ENCODE data around the gene DRC7. TPM values are rescaled to one million over a fixed set of nuclear protein-coding genes. Genes with fewer than 3 reads are reported as not detected.

DRC7 gene
- total RNA-seq, 1 experiment from 2014 or later: 0.72 TPM

- Histone ChIP-seq H4K5ac (ENCODE audit: insufficient read length, low read depth, low read length) (no peak overlapping the region), H3K9me3 (ENCODE audit: control insufficient read depth, low read depth, low read length) (no peaks in the 10 kb centered on the region), H3K23ac (ENCODE audit: insufficient read length, low read depth, low read length) (no peak overlapping the region), H4K20me1 (ENCODE audit: control insufficient read depth, insufficient read depth, insufficient read length) (no peaks in the 10 kb centered on the region), H4K8ac (replicated peaks; ENCODE audit: insufficient read length, low read depth, low read length) (no peak overlapping the region), H3K27ac (ENCODE audit: insufficient read length, low read depth, low read length) (no peak overlapping the region), H3K23me2 (ENCODE audit: insufficient read length, low read depth, low read length, poor library complexity, severe bottlenecking) (no peaks in the 10 kb centered on the region), H2AFZ (ENCODE audit: low read length) (no peak overlapping the region), H3K14ac (ENCODE audit: insufficient read depth, low read length) (no peak overlapping the region), H4K91ac (ENCODE audit: insufficient read length, low read depth, low read length) (no peak overlapping the region), H2BK5ac (ENCODE audit: insufficient read length, low read length) (no peak overlapping the region), H3K4me2 (ENCODE audit: insufficient read depth, insufficient read length, low read length) (no peak overlapping the region), H2BK120ac (ENCODE audit: low read depth, low read length, poor library complexity, severe bottlenecking) (no peak overlapping the region), H3K27me3 (ENCODE audit: insufficient read depth, low read length) (no peaks in the 10 kb centered on the region), H2BK15ac (ENCODE audit: low read depth, low read length) (no peak overlapping the region), H3K18ac (ENCODE audit: insufficient read length, low read depth, low read length) (no peak overlapping the region), H2AK5ac (ENCODE audit: insufficient read length, low read length) (no peak overlapping the region), H3K79me1 (ENCODE audit: insufficient read depth, low read depth, low read length, poor library complexity, severe bottlenecking) (no peaks in the 10 kb centered on the region), H2BK20ac (ENCODE audit: low read depth, low read length, poor library complexity, severe bottlenecking) (no peak overlapping the region), H3K79me2 (ENCODE audit: insufficient read depth, low read length) (no peaks in the 10 kb centered on the region), H3K56ac (ENCODE audit: insufficient read length, low read depth, low read length) (no peak overlapping the region), H3T11ph (ENCODE audit: low read length) (no peak overlapping the region), H3K9ac (ENCODE audit: extremely low read depth, insufficient read length, low read length) (no peak overlapping the region), H2BK12ac (ENCODE audit: insufficient read length, low read depth, low read length) (no peak overlapping the region), H3K4ac (ENCODE audit: low read depth, low read length) (no peak overlapping the region), H3K4me1 (ENCODE audit: insufficient read depth, low read length) (no peaks in the 10 kb centered on the region)
- H3K4me3 Mint-ChIP-seq: no peak overlapping the region
- TF ChIP-seq, protein P1, sequence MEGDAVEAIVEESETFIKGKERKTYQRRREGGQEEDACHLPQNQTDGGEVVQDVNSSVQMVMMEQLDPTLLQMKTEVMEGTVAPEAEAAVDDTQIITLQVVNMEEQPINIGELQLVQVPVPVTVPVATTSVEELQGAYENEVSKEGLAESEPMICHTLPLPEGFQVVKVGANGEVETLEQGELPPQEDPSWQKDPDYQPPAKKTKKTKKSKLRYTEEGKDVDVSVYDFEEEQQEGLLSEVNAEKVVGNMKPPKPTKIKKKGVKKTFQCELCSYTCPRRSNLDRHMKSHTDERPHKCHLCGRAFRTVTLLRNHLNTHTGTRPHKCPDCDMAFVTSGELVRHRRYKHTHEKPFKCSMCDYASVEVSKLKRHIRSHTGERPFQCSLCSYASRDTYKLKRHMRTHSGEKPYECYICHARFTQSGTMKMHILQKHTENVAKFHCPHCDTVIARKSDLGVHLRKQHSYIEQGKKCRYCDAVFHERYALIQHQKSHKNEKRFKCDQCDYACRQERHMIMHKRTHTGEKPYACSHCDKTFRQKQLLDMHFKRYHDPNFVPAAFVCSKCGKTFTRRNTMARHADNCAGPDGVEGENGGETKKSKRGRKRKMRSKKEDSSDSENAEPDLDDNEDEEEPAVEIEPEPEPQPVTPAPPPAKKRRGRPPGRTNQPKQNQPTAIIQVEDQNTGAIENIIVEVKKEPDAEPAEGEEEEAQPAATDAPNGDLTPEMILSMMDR (conservative IDR thresholded peaks at IDR 0.05): no peak
- H3K27ac Mint-ChIP-seq: no peak overlapping the region
- peaks cover 5% of the 10 kb centered on the region for H3K27me3 Mint-ChIP-seq (ENCODE audit: low read depth)
- peaks cover 0 to 3% of the 10 kb centered on the region in 2 experiments; a peak in 3 of 5 replicates for H3K9me3 Mint-ChIP-seq
- H3K4me1 Mint-ChIP-seq: peaks cover 0 to 7% of the 10 kb centered on the region in 2 experiments; a peak in 1 of 4 replicates
- DNase-seq: no peak
- no CpG with 5 or more reads among the region's 14 CpGs for WGBS (ENCODE audit: extremely low coverage, insufficient read length, low lambda C conversion rate)
- peaks cover 0 to 5% (median 0%) of the 10 kb centered on the region in 3 experiments; a peak in 1 of 7 replicates for H3K36me3 Mint-ChIP-seq (ENCODE audit: insufficient read depth in 1 of 3, low read depth in 3 of 3)
These were observed 34.0 kb downstream of the DRC7 start for GRCh38 chr16:57728336-57729181.
